Measurements from ENCODE around the gene OTUD3. TPM values are rescaled to one million over a fixed set of nuclear protein-coding genes. Genes with fewer than 3 reads are reported as not detected.

Gene OTUD3
- polyA plus RNA-seq, 1 donor (not counting 4 experiments of a cell fraction or from before 2014, with no cell fraction given), result 7.0 TPM

DNA sequence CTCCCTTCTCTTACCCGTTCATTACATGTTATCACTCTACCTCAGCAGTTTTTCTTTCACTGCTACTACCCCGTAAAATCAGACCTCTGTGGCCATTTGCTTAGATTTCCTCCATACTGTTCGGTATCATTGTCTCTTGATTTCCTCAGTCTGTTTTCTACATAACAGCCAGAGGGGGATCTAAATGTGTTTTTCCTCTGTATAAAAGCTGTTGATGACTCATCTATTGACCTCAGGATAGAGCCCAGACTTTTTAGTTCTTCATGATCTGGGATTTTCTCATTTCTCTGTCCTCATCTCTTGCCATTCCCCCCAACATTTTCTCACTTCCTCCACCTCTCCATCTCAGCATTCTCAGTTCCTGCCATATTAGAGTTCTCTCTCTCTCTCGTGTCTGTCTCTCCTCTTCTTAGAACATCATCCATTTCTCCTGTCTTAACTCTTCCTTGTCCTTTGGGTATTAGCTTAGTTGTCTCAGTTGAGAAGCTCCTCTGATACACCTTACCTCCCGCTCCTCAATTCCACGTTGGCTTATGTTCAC is 10.5 kb downstream of the OTUD3 start:
- Histone ChIP-seq H3K4me2 (ENCODE audit: control insufficient read depth, extremely low read depth, insufficient read depth, low read depth, low read length) (no peak overlapping the region), H2AFZ (ENCODE audit: control insufficient read depth, low read length) (no peak overlapping the region), H3K4me3 (ENCODE audit: control insufficient read depth in 2 of 3, extremely low read depth in 1 of 3, insufficient read depth in 2 of 3, low read depth in 1 of 3, low read length in 3 of 3) (no peak overlapping the region), H3K36me3 (ENCODE audit: control insufficient read depth in 2 of 2, extremely low read depth in 1 of 2, insufficient read depth in 2 of 2, low read length in 2 of 2) (peaks cover 19 to 43% of the 10 kb centered on the region in 2 experiments), H4K20me1 (ENCODE audit: control insufficient read depth, extremely low read depth, insufficient read depth, low read length) (no peaks in the 10 kb centered on the region), H3K4me1 (ENCODE audit: control insufficient read depth, extremely low read depth, insufficient read depth, low read length) (peaks cover 9% of the 10 kb centered on the region), H3K9ac (ENCODE audit: control insufficient read depth, extremely low read depth, insufficient read depth, low read length) (no peak overlapping the region), H3K27ac (ENCODE audit: control insufficient read depth, insufficient read depth, low read length) (no peak overlapping the region), H3K9me1 (ENCODE audit: control insufficient read depth, extremely low read depth, insufficient read depth, low read length) (no peaks in the 10 kb centered on the region), H3K79me2 (ENCODE audit: control insufficient read depth, insufficient read depth, low read length) (peaks cover 52% of the 10 kb centered on the region), H3K27me3 (ENCODE audit: control insufficient read depth, extremely low read depth, insufficient read depth, low read length) (no peaks in the 10 kb centered on the region), H3K9me3 (ENCODE audit: control insufficient read depth, low read depth, low read length) (no peaks in the 10 kb centered on the region)
- DNase-seq (ENCODE audit: low read depth, low spot score) (no peak), FAIRE-seq (no peak)
- dilution Hi-C loops (cut with MboI; ENCODE audit: extremely low pct_ligation_motif_present, low sequenced_read_pairs), result no loop called here
- TF ChIP-seq CTCF (optimal IDR thresholded peaks at IDR 0.05 in 1 of 3, IDR thresholded peaks at IDR 0.05 in 1 of 3, conservative IDR thresholded peaks at IDR 0.05 in 1 of 3; ENCODE audit: extremely low read depth in 1 of 3, insufficient read depth in 2 of 3, low read length in 3 of 3) (no peak), EZH2 (IDR thresholded peaks at IDR 0.05; ENCODE audit: low read length) (no peak)

DNA sequence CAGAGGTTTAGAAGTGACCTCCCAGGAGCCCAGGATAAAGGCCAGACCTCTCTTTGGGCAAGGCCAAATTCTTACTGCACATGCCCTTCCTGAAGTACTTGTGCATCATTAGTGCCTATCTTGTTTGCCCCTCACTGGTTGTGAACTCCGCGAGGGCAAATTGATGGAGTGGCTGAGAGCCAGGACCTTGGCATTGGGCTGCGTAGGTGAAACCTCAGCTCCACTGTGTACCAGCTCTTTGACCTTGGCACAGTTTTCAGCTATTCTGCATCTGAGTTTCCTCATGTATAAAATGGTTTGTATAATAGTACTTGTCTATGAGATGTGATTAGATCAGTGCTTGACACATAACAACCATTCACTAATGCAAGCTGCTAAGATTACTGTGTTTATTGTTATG is 11.5 kb downstream of the OTUD3 start:
- no peak overlapping the region for H3K9ac ChIP-seq (ENCODE audit: control insufficient read depth, extremely low read depth, insufficient read depth, low read length)
- H3K4me2 ChIP-seq (ENCODE audit: control insufficient read depth, extremely low read depth, insufficient read depth, low read depth, low read length), result no peak overlapping the region
- H3K79me2 ChIP-seq (ENCODE audit: control insufficient read depth, insufficient read depth, low read length), result peaks cover 42% of the 10 kb centered on the region
- no peak for DNase-seq (ENCODE audit: low read depth, low spot score)
- no peak for FAIRE-seq
- H4K20me1 ChIP-seq (ENCODE audit: control insufficient read depth, extremely low read depth, insufficient read depth, low read length), result no peaks in the 10 kb centered on the region
- dilution Hi-C loops (cut with MboI; ENCODE audit: extremely low pct_ligation_motif_present, low sequenced_read_pairs), result no loop called here
- peaks cover 20 to 43% of the 10 kb centered on the region in 2 experiments for H3K36me3 ChIP-seq (ENCODE audit: control insufficient read depth in 2 of 2, extremely low read depth in 1 of 2, insufficient read depth in 2 of 2, low read length in 2 of 2)
- no peak overlapping the region for H3K27ac ChIP-seq (ENCODE audit: control insufficient read depth, insufficient read depth, low read length)
- peaks cover 9% of the 10 kb centered on the region for H3K4me1 ChIP-seq (ENCODE audit: control insufficient read depth, extremely low read depth, insufficient read depth, low read length)
- no peaks in the 10 kb centered on the region for H3K9me1 ChIP-seq (ENCODE audit: control insufficient read depth, extremely low read depth, insufficient read depth, low read length)
- H2AFZ ChIP-seq (ENCODE audit: control insufficient read depth, low read length), result no peak overlapping the region
- no peaks in the 10 kb centered on the region for H3K9me3 ChIP-seq (ENCODE audit: control insufficient read depth, low read depth, low read length)
- TF ChIP-seq EZH2 (IDR thresholded peaks at IDR 0.05; ENCODE audit: low read length), result no peak
- no peak for TF ChIP-seq CTCF (optimal IDR thresholded peaks at IDR 0.05 in 1 of 3, IDR thresholded peaks at IDR 0.05 in 1 of 3, conservative IDR thresholded peaks at IDR 0.05 in 1 of 3; ENCODE audit: extremely low read depth in 1 of 3, insufficient read depth in 2 of 3, low read length in 3 of 3)
- H3K4me3 ChIP-seq (ENCODE audit: control insufficient read depth in 2 of 3, extremely low read depth in 1 of 3, insufficient read depth in 2 of 3, low read depth in 1 of 3, low read length in 3 of 3), result no peak overlapping the region
- H3K27me3 ChIP-seq (ENCODE audit: control insufficient read depth, extremely low read depth, insufficient read depth, low read length), result no peaks in the 10 kb centered on the region

Measured in keratinocyte (primary cell).